BJ (cell line): ENCODE results near the gene MUL1. TPM values are rescaled to one million over a fixed set of nuclear protein-coding genes. Genes with fewer than 3 reads are reported as not detected.

ENCODE experiments used
- CTCF ChIA-PET: fragments of 350-600 bp; formaldehyde crosslinking; extraction: SDS; loops from one replicate; lab custom pipeline; 2021; ENCODE audit warnings: antibody characterized with exemption, inconsistent platforms; lab: Yijun Ruan, JAX
- POLR2A ChIA-PET: fragments of 300-600 bp; sonication (Branson Sonifier 250); formaldehyde crosslinking; extraction: SDS; loops from one replicate; lab custom pipeline; 2021; ENCODE audit warnings: antibody characterized with exemption; lab: Charles Lee
- DNase-seq: peaks from one replicate; pipeline ENCODE4 v3.0.0-alpha.2; 2011; ENCODE audit warnings: low read depth
- H3K27me3 ChIP-seq: 2 replicates; pipeline ENCODE4 v1.6.0; 2011; ENCODE audit warnings: low read length; ENCODE audit not compliant: control insufficient read depth, insufficient read depth
- H3K36me3 ChIP-seq: 2 replicates; pipeline ENCODE4 v1.5.1; 2011; ENCODE audit warnings: low read length; ENCODE audit not compliant: control insufficient read depth, insufficient read depth
- H3K4me3 ChIP-seq: 2 replicates; pipeline ENCODE4 v1.5.1; 2011; ENCODE audit warnings: low read depth, mild to moderate bottlenecking, control low read depth, low read length
- polyA plus RNA-seq: library from polyadenylated mRNA; depleted of rRNA; stranded (reverse); fragments of >200 nt; gene quantifications from 2 replicates; pipeline ENCODE4 v1.2.3, GENCODE V29; 2011
- TF ChIP-seq, protein P1 (sequence below): IDR thresholded peaks from 2 replicates; pipeline ENCODE4 v1.5.1; 2011; ENCODE audit warnings: low read depth, mild to moderate bottlenecking, control low read depth, inconsistent platforms, low read length, moderate library complexity; ENCODE audit not compliant: insufficient read depth

The MUL1 gene
- polyA plus RNA-seq, 1 experiment: 46.1 TPM

DNA sequence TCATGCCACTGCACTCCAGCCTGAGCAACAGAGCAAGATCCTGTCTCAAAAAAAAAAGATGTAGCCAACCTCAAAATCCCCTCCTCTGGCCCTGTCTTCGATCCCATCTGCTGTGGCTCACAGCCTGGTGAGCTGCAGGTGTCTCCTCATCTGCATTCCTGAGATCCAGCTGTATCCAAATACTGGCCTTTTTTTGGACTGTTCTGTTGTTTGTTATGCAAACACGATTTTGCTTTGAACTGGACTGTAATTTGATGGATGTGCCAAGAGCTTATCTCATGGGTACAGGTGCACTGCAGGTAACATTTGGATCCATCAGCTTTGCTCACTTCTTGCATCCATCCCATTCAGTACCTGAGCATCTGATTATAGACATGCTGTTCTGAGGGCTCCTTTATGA, 30.3 kb upstream of the MUL1 start:
- Histone ChIP-seq H3K27me3 (peaks cover 28% of the 10 kb centered on the region), H3K36me3 (no peaks in the 10 kb centered on the region), H3K4me3 (no peak overlapping the region)
- POLR2A ChIA-PET: no interaction called here
- CTCF ChIA-PET: interaction anchor here (1.1 kb wide), 1 partner anchor 11 kb away, joined by 4 read pairs; no protein-coding TSS in a partner anchor
- TF ChIP-seq, protein P1, sequence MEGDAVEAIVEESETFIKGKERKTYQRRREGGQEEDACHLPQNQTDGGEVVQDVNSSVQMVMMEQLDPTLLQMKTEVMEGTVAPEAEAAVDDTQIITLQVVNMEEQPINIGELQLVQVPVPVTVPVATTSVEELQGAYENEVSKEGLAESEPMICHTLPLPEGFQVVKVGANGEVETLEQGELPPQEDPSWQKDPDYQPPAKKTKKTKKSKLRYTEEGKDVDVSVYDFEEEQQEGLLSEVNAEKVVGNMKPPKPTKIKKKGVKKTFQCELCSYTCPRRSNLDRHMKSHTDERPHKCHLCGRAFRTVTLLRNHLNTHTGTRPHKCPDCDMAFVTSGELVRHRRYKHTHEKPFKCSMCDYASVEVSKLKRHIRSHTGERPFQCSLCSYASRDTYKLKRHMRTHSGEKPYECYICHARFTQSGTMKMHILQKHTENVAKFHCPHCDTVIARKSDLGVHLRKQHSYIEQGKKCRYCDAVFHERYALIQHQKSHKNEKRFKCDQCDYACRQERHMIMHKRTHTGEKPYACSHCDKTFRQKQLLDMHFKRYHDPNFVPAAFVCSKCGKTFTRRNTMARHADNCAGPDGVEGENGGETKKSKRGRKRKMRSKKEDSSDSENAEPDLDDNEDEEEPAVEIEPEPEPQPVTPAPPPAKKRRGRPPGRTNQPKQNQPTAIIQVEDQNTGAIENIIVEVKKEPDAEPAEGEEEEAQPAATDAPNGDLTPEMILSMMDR: no peak
- DNase-seq: no peak

DNA sequence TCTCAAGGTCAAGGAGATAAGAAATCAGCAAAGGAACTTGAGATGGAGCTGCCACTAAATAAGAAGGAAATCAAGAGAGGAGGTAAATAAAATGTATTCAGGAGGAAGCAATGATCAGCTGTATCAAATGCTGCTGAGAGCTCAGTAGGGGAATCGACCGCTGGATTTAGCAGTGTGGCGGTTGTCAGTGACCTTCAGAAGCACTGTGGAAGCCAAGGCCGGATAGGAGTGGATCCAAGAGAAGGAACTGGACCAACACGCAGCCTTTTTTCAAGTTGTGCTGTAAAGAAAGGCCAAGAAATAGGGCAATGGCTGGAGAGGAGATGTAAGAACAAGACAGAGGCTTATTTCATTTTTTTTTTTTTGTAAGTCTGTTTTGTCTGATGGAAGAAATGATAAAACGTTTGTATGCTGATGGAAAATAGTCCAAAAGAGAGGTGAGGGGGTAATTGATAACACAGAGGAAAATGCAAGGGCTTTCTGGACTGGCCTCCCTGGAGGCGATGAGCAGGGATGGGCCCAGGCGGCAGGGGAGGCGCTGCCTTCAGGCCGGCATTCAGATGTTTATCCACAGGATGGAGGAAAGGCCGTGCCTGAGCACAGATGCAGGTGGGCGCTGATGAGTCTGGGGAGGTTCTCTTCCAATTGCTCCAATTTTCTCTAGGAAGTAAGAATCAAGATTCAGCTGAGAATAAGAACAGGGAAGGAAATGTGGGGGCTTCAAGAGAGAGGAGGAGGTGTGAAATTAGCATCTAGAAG, 26.9 kb upstream of the MUL1 start:
- Histone ChIP-seq H3K27me3 (peaks cover 25% of the 10 kb centered on the region), H3K4me3 (no peak overlapping the region), H3K36me3 (no peaks in the 10 kb centered on the region)
- DNase-seq: no peak
- TF ChIP-seq, protein P1: no peak
- ChIA-PET POLR2A (no interaction called here), CTCF (interaction anchor here (0.9 to 1.6 kb wide), 2 partner anchors 12 to 99 kb away, joined by 3 to 8 read pairs; partner anchors contain the start of gene PINK1)

DNA sequence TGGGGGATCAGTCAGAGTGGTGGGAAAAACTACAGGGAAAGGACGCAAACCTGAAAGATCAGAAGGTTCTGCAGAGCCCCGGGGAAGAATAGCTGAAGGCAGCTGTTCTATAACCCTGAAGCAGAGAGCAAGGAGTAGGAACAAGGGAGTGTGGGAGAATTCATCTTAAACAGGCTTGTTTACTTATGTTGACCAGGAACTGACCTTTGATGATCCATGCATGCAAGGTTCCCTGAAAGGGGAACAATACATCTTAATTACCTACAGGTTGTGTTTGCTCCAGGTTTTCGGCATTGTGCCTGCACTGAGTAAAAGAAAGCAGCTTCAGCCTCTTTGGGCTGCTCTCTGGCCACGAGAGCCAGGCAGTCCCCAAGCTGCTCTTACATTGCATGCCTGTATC, 25.7 kb upstream of the MUL1 start:
- TF ChIP-seq, protein P1: no peak
- Histone ChIP-seq H3K27me3 (peaks cover 31% of the 10 kb centered on the region), H3K36me3 (no peaks in the 10 kb centered on the region), H3K4me3 (no peak overlapping the region)
- no peak for DNase-seq
- ChIA-PET CTCF (interaction anchor here (1.2 to 1.6 kb wide), 2 partner anchors 10 to 100 kb away, joined by 3 to 8 read pairs; no protein-coding TSS in a partner anchor), POLR2A (no interaction called here)

DNA sequence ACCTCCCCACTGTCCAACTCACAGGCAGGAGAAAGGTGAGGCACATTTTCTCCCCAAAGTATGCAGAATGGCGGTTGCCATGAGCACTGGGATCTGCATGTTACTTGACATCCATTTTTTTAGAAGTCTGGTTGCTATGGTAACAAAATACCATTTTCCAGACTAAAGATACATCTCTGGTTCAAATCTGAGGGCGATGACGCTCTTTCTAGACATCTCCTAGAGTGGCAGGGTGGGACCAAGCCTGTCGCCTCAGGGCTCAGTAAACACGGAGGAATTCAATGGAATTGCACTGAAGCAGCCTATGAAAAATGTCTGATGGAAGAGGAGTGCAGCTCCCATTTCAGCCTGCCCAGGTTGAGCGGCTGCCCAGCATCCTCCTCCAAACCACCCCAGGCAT, 22.9 kb upstream of the MUL1 start:
- Histone ChIP-seq H3K4me3 (no peak overlapping the region), H3K36me3 (no peaks in the 10 kb centered on the region), H3K27me3 (peaks cover 39% of the 10 kb centered on the region)
- ChIA-PET POLR2A (interaction anchor here (0.6 kb wide), 1 partner anchor 11 kb away, joined by 4 read pairs; no protein-coding TSS in a partner anchor), CTCF (no interaction called here)
- TF ChIP-seq, protein P1: no peak
- DNase-seq: no peak

DNA sequence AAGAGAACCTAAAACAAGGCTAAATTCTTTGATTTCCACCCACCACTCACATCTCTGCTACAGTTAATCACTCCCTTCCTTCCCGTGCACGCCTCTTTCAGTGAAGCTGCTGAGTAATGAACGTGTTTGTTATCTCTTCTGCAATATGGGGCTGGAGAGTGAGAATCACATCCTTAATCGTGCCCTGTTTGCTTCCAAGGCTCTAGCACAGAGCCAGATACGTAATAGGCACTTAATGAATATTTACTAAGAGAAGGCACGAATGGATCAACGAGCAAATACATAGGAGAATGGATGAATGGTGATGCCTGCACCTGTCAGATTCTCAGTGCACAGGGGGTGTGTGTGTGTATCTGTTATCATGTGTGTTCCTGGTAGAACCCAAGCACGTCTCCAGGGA, 22.4 kb upstream of the MUL1 start:
- ChIA-PET POLR2A (no interaction called here), CTCF (interaction anchor here (1.9 kb wide), 1 partner anchor 45 kb away, joined by 8 read pairs; no protein-coding TSS in a partner anchor)
- Histone ChIP-seq H3K27me3 (peaks cover 35% of the 10 kb centered on the region), H3K36me3 (no peaks in the 10 kb centered on the region), H3K4me3 (no peak overlapping the region)
- no peak for DNase-seq
- TF ChIP-seq, protein P1: no peak
